HG02571 (cell line): Measurements from ENCODE around the gene ZP1.

Source experiments
- ATAC-seq: cut with Tn5 transposase; IDR thresholded peaks from one replicate; pipeline ENCODE4 v1.9.1; 2021; ENCODE audit warnings: mild to moderate bottlenecking, moderate library complexity; ENCODE audit not compliant: unreplicated experiment

ZP1 gene

GRCh38 chr11:60921259-60921658 is 53.9 kb downstream of the ZP1 start:
- no peak for ATAC-seq

- ATAC-seq: no peak
Measured at GRCh38 chr11:60921777-60922335, 54.5 kb downstream of the ZP1 start.

- ATAC-seq: no peak
Measured at GRCh38 chr11:60922906-60923305, 55.6 kb downstream of the ZP1 start.

DNA sequence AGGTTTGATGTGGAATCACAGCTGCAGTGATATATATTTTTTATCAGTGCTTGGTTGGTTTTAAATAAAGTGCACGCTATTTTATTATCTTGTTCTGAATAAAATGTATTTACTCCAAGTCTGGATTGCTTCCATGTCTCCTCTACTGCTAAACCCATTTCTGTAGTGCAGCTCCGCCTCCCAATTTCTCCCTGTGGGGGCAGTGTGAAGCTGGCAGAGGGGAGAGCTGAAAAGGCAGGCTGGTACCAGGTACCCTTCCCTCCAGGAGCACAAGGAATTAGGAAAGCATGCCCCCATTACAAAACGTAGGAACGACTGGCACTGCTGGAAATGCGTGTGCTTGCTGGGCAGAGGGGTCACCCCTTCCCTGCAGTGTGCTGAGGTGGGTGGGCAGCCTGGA is 56.0 kb downstream of the ZP1 start:
- no peak for ATAC-seq

DNA sequence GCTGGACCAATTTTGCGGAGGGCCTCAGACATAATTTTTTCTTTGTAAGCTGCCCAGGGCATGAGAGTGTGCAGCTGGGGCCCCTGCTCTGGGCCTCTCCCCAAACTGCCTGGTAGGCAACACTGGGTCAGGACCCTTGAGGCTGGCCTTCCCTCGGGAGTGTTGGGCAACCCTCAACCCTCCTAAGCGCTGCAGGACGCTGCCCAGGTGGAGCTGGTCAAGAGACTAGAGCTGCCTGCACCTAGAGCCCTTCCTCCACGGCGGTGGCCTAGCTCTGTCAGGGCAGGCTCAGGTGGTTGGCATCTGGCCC is 56.4 kb downstream of the ZP1 start:
- no peak for ATAC-seq

GRCh38 chr11:60924110-60924905 is 57.0 kb downstream of the ZP1 start, which contains the start of gene TMEM132A:
Gene TMEM132A, plus strand, starts transcription at chr11:60924460. Its CDS starts 174 bp downstream, at chr11:60924634.
- ATAC-seq: no peak
